Fibroblast of skin of scalp (primary cell): ENCODE data around the gene SLC17A8.

Experiments used
- DNase-seq: peaks from one replicate; pipeline ENCODE4 v3.0.0-alpha.2; 2013

SLC17A8 gene

GRCh38 chr12:100433701-100434100 lies 76.8 kb downstream of the SLC17A8 start:
- DNase-seq, result no peak

- DNase-seq, result no peak
Measured at GRCh38 chr12:100434177-100434576, 77.3 kb downstream of the SLC17A8 start.

GRCh38 chr12:100435957-100436356 lies 79.1 kb downstream of the SLC17A8 start:
- DNase-seq, result no peak

- DNase-seq, result no peak
Measured at GRCh38 chr12:100437038-100437841, 80.4 kb downstream of the SLC17A8 start.

- no peak for DNase-seq
Measured at GRCh38 chr12:100439797-100440196, 82.9 kb downstream of the SLC17A8 start.

- DNase-seq, result no peak
Measured at GRCh38 chr12:100442403-100442802, 85.5 kb downstream of the SLC17A8 start.

- DNase-seq, result no peak
Measured at GRCh38 chr12:100443434-100443833, 86.6 kb downstream of the SLC17A8 start.

- DNase-seq, result no peak
Measured at GRCh38 chr12:100445081-100445481, 88.2 kb downstream of the SLC17A8 start.

- no peak for DNase-seq
Measured at GRCh38 chr12:100447381-100447780, 90.5 kb downstream of the SLC17A8 start.

GRCh38 chr12:100448656-100449055 lies 91.8 kb downstream of the SLC17A8 start:
- DNase-seq, result no peak

GRCh38 chr12:100450735-100451134 lies 93.9 kb downstream of the SLC17A8 start:
- DNase-seq, result no peak

- DNase-seq, result no peak
Measured at GRCh38 chr12:100453951-100454350, 97.1 kb downstream of the SLC17A8 start.

GRCh38 chr12:100455896-100456295 lies 99.0 kb downstream of the SLC17A8 start:
- DNase-seq, result no peak

GRCh38 chr12:100458191-100458590 lies 101.3 kb downstream of the SLC17A8 start:
- DNase-seq, result no peak

GRCh38 chr12:100460702-100461101 lies 103.8 kb downstream of the SLC17A8 start:
- no peak for DNase-seq

- no peak for DNase-seq
Measured at GRCh38 chr12:100461330-100461973, 104.6 kb downstream of the SLC17A8 start.

- no peak for DNase-seq
Measured at GRCh38 chr12:100463661-100464060, 106.8 kb downstream of the SLC17A8 start.

GRCh38 chr12:100464529-100464928 lies 107.7 kb downstream of the SLC17A8 start:
- DNase-seq, result no peak

- DNase-seq, result no peak
Measured at GRCh38 chr12:100468126-100468525, 111.3 kb downstream of the SLC17A8 start.
